ENCODE data around the gene MEAF6.

DNA sequence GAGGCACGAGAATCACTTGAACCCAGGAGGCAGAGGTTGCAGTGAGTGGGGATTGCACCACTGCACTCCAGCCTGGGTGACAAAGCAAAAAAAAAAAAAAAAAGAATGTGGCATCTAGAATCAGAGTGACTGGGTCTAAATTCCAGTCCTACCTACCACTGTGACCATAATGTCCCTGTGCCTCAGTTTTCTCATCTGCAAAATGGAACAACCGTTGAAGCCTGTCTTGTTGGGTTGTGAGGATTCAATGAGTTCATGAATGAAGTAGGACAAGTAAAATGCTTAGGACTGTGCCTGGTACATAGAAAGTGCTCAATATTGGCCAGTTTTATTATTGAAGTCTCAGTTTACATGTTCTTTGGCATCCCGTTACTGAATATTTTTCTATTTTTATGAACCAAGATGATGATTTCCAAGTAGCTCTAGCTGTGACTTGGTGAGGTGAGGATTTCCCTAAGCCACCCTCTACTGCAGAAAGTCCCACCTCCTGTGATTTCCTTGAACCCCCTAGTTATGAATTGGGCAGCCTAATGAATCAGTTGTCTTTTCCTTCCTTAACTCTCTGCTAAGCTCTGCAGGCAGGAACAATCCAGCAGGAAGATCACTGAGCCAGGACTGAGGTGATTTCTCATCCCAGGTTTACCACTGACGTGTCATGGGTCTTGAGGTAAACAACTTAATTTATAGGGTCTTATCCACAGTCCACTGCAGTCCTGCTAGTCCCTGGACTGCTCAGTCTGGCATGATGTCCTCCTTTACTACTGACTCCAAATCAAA lies 18.9 kb upstream of the MEAF6 start:
- TF ChIP-seq, protein P1, sequence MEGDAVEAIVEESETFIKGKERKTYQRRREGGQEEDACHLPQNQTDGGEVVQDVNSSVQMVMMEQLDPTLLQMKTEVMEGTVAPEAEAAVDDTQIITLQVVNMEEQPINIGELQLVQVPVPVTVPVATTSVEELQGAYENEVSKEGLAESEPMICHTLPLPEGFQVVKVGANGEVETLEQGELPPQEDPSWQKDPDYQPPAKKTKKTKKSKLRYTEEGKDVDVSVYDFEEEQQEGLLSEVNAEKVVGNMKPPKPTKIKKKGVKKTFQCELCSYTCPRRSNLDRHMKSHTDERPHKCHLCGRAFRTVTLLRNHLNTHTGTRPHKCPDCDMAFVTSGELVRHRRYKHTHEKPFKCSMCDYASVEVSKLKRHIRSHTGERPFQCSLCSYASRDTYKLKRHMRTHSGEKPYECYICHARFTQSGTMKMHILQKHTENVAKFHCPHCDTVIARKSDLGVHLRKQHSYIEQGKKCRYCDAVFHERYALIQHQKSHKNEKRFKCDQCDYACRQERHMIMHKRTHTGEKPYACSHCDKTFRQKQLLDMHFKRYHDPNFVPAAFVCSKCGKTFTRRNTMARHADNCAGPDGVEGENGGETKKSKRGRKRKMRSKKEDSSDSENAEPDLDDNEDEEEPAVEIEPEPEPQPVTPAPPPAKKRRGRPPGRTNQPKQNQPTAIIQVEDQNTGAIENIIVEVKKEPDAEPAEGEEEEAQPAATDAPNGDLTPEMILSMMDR (IDR thresholded peaks at IDR 0.05): no peak
- no peak for TF ChIP-seq POLR2AphosphoS5 (IDR thresholded peaks at IDR 0.05)
- TF ChIP-seq POLR2A (IDR thresholded peaks at IDR 0.05): no peak

Data from upper lobe of left lung (tissue), 4 donors.